Erythroblast (primary cell): ENCODE data around the gene CD3G.

ENCODE experiments used
- GATA1 ChIP-seq: IDR thresholded peaks from 2 replicates; pipeline ENCODE4 v1.6.1; 2011; ENCODE audit warnings: low read depth, mild to moderate bottlenecking, control low read depth, low read length, moderate library complexity
- POLR2A ChIP-seq: IDR thresholded peaks from 2 replicates; pipeline ENCODE4 v1.6.1; 2011; ENCODE audit warnings: mild to moderate bottlenecking, low read length

GRCh38 chr11:118397448-118397847, 53.3 kb downstream of the CD3G start:
- no peak for TF ChIP-seq POLR2A
- TF ChIP-seq GATA1, result no peak
